ENCODE data around the gene MAP4K2. TPM values are rescaled to one million over a fixed set of nuclear protein-coding genes. Genes with fewer than 3 reads are reported as not detected.

The MAP4K2 gene
- total and polyA plus RNA-seq, 2 of the 8 experiments (the other 6 are each of a cell fraction or from before 2014, with no cell fraction given): 20.1 to 20.7 TPM

GRCh38 chr11:64836448-64837072 is 33.5 kb upstream of the MAP4K2 start (continued):
- no peak for TF ChIP-seq RAD21 (IDR thresholded peaks at IDR 0.05 in 1 of 2, conservative IDR thresholded peaks at IDR 0.05 in 1 of 2; ENCODE audit: low read depth in 2 of 2, low read length in 2 of 2)

All from H1 (cell line).